IPS-15b (cell line): ENCODE measurements around the gene STON1.
A peak's percentile ranks its signal among the peaks of the same experiment; 100 is the strongest.
"Not testable (repeated sequence)": the region's sequence is repeated elsewhere in the genome, so short reads cannot be mapped to it uniquely, and the experiment has no call there.

Experiments used
- H3K27me3 ChIP-seq: one replicate; pipeline ENCODE4 v1.6.1; 2013; ENCODE audit warnings: low read length; ENCODE audit not compliant: control insufficient read depth, insufficient read depth
- H3K36me3 ChIP-seq: one replicate; pipeline ENCODE4 v1.6.1; 2013; ENCODE audit warnings: low read length; ENCODE audit not compliant: control insufficient read depth, insufficient read depth
- H3K4me1 ChIP-seq: one replicate; pipeline ENCODE4 v1.6.1; 2013; ENCODE audit warnings: mild to moderate bottlenecking, low read length; ENCODE audit not compliant: control insufficient read depth, insufficient read depth
- H3K4me3 ChIP-seq: one replicate; pipeline ENCODE4 v1.5.1; 2013; ENCODE audit warnings: low read depth, low read length
- H3K9ac ChIP-seq: one replicate; pipeline ENCODE4 v1.6.1; 2013; ENCODE audit warnings: low read depth, mild to moderate bottlenecking, low read length
- H3K9me3 ChIP-seq: one replicate; pipeline ENCODE4 v1.6.1; 2013; ENCODE audit warnings: mild to moderate bottlenecking, low read length; ENCODE audit not compliant: control insufficient read depth, insufficient read depth

Gene STON1

DNA sequence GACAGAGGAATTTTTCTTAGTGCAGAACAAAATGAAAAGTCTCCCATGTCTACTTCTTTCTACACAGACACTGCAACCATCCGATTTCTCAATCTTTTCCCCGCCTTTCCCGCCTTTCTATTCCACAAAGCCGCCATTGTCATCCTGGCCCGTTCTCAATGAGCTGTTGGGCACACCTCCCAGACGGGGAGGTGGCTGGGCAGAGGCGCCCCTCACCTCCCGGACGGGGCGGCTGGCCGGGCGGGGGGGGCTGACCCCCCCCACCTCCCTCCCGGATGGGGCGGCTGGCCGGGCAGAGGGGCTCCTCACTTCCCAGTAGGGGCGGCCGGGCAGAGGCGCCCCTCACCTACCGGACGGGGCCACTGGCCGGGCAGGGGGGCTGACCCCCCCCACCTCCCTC, 25.1 kb downstream of the STON1 start:
- not testable (repeated sequence) for H3K36me3 ChIP-seq, H3K9me3 ChIP-seq, H3K4me1 ChIP-seq, H3K9ac ChIP-seq, H3K27me3 ChIP-seq, H3K4me3 ChIP-seq

- Histone ChIP-seq H3K9me3 (no peaks in the 10 kb centered on the region), H3K27me3 (no peaks in the 10 kb centered on the region), H3K36me3 (no peaks in the 10 kb centered on the region), H3K9ac (no peak overlapping the region), H3K4me3 (no peak overlapping the region), H3K4me1 (peaks cover 11% of the 10 kb centered on the region)
Observed at GRCh38 chr2:48558456-48558855, 28.5 kb downstream of the STON1 start.

- Histone ChIP-seq H3K36me3 (no peaks in the 10 kb centered on the region), H3K9ac (peak overlapping the region; percentile 37), H3K4me1 (peaks cover 11% of the 10 kb centered on the region), H3K4me3 (no peak overlapping the region), H3K27me3 (no peaks in the 10 kb centered on the region), H3K9me3 (no peaks in the 10 kb centered on the region)
Observed at GRCh38 chr2:48560546-48561209, 30.7 kb downstream of the STON1 start.

DNA sequence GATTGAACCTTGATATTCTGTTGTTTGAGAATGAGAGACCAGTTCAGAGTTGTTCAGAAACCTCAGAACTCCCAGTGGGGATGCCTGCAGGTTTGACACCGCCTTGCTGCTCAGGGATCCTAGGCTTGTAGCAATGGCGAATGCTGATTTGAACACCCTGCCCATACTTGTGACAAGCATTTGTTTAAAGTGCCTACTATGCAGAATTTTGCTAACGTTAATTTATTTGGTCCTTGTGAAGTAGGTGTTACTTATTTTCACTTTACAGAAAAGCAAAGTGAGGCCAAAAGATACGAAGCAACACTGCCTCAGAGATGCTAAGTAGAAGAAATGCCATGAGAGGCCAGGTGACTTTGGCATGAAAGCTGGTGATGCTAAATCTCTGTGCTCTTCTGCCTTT, 32.3 kb downstream of the STON1 start:
- Histone ChIP-seq H3K27me3 (no peaks in the 10 kb centered on the region), H3K9me3 (no peaks in the 10 kb centered on the region), H3K36me3 (no peaks in the 10 kb centered on the region), H3K4me1 (peaks cover 11% of the 10 kb centered on the region), H3K4me3 (no peak overlapping the region), H3K9ac (no peak overlapping the region)

- no peak overlapping the region for H3K4me3 ChIP-seq
Observed at GRCh38 chr2:48566592-48567310, 36.8 kb downstream of the STON1 start.

GRCh38 chr2:48567671-48568070, 37.7 kb downstream of the STON1 start:
- H3K4me3 ChIP-seq = no peak overlapping the region
- no peaks in the 10 kb centered on the region for H3K9me3 ChIP-seq
- H3K27me3 ChIP-seq = no peaks in the 10 kb centered on the region
- H3K9ac ChIP-seq = no peak overlapping the region
- H3K4me1 ChIP-seq = no peaks in the 10 kb centered on the region
- no peaks in the 10 kb centered on the region for H3K36me3 ChIP-seq

More at GRCh38 chr2:48566592-48567310, 36.8 kb downstream of the STON1 start:
- Histone ChIP-seq H3K9ac (no peak overlapping the region), H3K36me3 (no peaks in the 10 kb centered on the region), H3K27me3 (no peaks in the 10 kb centered on the region), H3K4me1 (no peaks in the 10 kb centered on the region), H3K9me3 (no peaks in the 10 kb centered on the region)

- no peaks in the 10 kb centered on the region for H3K9me3 ChIP-seq
- no peaks in the 10 kb centered on the region for H3K27me3 ChIP-seq
- H3K4me1 ChIP-seq = no peaks in the 10 kb centered on the region
- no peak overlapping the region for H3K4me3 ChIP-seq
- no peaks in the 10 kb centered on the region for H3K36me3 ChIP-seq
- no peak overlapping the region for H3K9ac ChIP-seq
Observed at GRCh38 chr2:48568547-48568946, 38.6 kb downstream of the STON1 start.

DNA sequence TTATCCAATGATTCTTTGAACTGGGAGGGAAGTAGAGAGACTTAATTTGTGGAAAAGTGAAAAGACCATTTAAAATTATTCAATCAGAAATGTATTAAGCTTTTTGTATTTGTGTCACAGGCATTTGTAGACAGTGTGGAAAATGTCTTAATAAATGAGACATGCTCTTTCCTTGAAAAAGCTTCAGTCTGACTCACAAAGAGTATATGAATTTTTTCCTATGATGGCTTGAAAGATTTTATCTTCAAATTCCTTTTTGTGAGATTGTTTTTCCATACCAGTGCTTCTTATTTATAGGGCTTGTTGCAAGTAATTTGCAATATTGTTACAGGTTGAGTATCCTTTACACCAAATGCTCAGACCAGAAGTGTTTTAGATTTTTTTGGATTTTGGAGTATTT, 39.5 kb downstream of the STON1 start:
- Histone ChIP-seq H3K4me3 (no peak overlapping the region), H3K9ac (no peak overlapping the region), H3K36me3 (no peaks in the 10 kb centered on the region), H3K9me3 (no peaks in the 10 kb centered on the region), H3K4me1 (no peaks in the 10 kb centered on the region), H3K27me3 (no peaks in the 10 kb centered on the region)

DNA sequence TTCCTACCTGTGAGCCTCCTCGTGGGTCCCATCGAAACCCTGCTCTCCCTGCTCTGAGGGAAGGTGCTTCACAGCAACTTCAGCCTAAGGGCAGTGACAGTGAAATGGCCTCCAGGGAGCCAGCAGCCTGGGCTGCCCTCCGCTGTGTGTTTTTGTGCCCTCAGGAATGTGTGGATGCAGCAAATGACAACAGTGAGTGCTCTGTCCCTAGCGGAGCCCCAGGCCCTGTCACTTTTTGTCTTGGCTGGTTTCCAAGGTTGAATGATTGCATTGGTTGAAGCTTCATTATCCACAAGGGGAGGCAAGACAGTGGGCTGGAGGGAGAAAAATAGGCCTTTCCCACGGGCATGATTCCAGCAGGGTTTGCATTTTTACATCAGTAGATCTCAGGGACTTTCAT, 42.9 kb downstream of the STON1 start:
- Histone ChIP-seq H3K27me3 (no peaks in the 10 kb centered on the region), H3K9me3 (no peaks in the 10 kb centered on the region), H3K4me3 (no peak overlapping the region), H3K9ac (no peak overlapping the region), H3K4me1 (no peaks in the 10 kb centered on the region), H3K36me3 (no peaks in the 10 kb centered on the region)

DNA sequence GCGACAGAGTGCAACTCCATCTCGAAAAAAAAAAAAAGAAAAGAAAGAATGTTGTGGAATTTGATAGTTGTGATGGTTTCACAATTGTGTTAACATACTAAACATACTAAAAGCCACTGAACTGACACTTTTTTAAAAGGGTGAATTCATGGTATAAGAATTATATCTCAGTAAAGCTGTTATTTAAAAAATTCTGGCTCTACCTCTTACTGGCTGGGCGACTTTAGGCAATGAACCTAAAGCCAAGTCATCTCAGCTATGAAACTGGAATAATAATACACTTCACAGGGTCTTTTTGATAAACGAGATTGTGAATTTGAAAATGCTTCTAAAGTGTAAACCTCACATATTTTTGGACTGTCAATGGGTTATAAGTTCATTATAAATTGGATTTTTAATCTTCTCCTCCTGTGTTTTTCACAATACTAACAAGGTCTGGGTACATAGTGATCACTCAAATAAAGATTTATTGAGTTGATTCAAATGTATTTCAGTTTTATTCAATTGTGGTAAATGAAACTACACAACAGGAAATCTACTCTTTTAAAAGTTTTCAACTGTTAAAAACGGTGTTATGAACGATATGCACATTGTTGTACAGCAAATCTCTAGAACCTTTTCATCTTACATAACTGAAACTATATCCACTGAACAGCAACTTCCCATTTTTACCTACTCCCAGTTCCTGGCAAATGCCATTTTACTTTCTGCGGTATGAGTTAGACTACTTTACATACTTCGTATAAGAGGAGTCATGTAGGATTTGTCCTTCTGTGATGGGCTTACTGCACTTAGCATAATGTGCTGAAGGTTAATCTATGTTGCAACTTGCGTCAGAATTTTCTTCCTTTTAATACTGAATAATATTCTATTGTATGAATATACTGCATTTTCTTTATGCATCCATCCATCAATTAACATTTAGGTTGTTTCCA, 44.7 kb downstream of the STON1 start:
- no peak overlapping the region for H3K9ac ChIP-seq
- H3K4me3 ChIP-seq = no peak overlapping the region
- no peaks in the 10 kb centered on the region for H3K9me3 ChIP-seq
- no peaks in the 10 kb centered on the region for H3K36me3 ChIP-seq
- no peaks in the 10 kb centered on the region for H3K27me3 ChIP-seq
- no peaks in the 10 kb centered on the region for H3K4me1 ChIP-seq

- Histone ChIP-seq H3K9ac (no peak overlapping the region), H3K36me3 (no peaks in the 10 kb centered on the region), H3K27me3 (no peaks in the 10 kb centered on the region), H3K4me1 (no peaks in the 10 kb centered on the region), H3K4me3 (no peak overlapping the region), H3K9me3 (no peaks in the 10 kb centered on the region)
Observed at GRCh38 chr2:48578313-48578712, 48.4 kb downstream of the STON1 start.
